Nephron progenitor cell (in vitro differentiated cells): ENCODE measurements around the gene IMPA2.

Source experiments
- DNase-seq: peaks from one replicate; pipeline ENCODE4 v3.0.0; 2021
- H3K27ac Mint-ChIP-seq: 2 replicates; pipeline ENCODE4 v1.8.0; 2021; ENCODE audit warnings: mild to moderate bottlenecking, moderate library complexity, mixed read lengths
- H3K27me3 Mint-ChIP-seq: 2 replicates; pipeline ENCODE4 v1.8.0; 2021; ENCODE audit warnings: mild to moderate bottlenecking, low read depth, mixed read lengths; ENCODE audit not compliant: poor library complexity
- H3K36me3 Mint-ChIP-seq: 2 replicates; pipeline ENCODE4 v1.8.0; 2021; ENCODE audit warnings: low read depth, mixed read lengths
- H3K4me1 Mint-ChIP-seq: 2 replicates; pipeline ENCODE4 v1.8.0; 2021; ENCODE audit warnings: mixed read lengths
- H3K4me3 Mint-ChIP-seq: 2 replicates; pipeline ENCODE4 v1.8.0; 2021; ENCODE audit warnings: mild to moderate bottlenecking, moderate library complexity, mixed read lengths
- H3K9me3 Mint-ChIP-seq: 2 replicates; pipeline ENCODE4 v1.8.0; 2021; ENCODE audit warnings: mild to moderate bottlenecking, moderate library complexity, mixed read lengths
- TF ChIP-seq, protein P1 (sequence below): fragments of 200-600 bp; sonication (generic); IDR thresholded peaks from 2 replicates; pipeline ENCODE4 v1.5.0; 2021; ENCODE audit warnings: antibody characterized with exemption

Gene IMPA2

DNA sequence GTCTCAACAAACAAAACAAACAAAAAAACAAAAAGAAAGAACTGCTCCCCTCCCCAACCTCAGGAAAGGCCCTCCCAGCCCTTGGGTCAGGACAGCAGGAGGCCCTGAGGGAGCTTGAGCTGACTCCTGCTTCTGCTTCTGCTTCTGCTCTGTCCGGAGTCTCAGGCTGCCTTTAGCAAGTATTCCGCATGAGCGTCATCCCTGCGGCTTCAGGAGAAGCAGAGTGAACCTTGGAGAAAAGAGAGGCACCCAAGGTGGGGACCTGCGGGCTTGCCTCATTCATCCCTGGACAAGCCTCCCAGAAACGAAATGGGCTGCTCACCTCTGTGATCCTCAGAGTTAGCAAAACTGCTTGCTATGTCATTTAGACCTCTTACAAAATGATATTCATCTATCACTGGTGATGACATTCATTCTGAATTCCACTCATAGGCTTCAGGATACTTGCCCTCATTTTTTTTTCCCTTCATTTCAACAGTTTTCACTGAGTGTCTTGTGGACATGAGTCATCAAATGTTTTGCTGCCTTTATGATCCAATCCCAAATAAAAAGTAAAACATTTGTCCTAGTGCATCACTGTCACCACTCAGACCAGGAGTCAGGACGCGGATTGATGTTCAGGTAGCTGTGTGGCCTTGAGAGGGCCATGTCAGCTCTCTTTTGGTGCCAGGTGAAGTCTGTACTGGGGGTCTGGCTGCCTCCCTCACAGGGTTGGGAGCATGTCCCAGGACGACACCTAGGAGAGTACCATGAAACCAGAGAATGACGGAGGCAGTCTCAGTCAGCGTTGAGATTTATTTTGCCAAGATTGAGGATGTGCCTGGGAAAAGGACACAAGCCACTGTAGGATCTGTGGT lies 51.7 kb downstream of the IMPA2 start:
- peak overlapping the region; percentile 94 for H3K27ac Mint-ChIP-seq
- H3K9me3 Mint-ChIP-seq, result no peaks in the 10 kb centered on the region
- H3K4me3 Mint-ChIP-seq, result peak overlapping the region; percentile 58
- H3K4me1 Mint-ChIP-seq, result peaks cover 64% of the 10 kb centered on the region
- TF ChIP-seq, protein P1, sequence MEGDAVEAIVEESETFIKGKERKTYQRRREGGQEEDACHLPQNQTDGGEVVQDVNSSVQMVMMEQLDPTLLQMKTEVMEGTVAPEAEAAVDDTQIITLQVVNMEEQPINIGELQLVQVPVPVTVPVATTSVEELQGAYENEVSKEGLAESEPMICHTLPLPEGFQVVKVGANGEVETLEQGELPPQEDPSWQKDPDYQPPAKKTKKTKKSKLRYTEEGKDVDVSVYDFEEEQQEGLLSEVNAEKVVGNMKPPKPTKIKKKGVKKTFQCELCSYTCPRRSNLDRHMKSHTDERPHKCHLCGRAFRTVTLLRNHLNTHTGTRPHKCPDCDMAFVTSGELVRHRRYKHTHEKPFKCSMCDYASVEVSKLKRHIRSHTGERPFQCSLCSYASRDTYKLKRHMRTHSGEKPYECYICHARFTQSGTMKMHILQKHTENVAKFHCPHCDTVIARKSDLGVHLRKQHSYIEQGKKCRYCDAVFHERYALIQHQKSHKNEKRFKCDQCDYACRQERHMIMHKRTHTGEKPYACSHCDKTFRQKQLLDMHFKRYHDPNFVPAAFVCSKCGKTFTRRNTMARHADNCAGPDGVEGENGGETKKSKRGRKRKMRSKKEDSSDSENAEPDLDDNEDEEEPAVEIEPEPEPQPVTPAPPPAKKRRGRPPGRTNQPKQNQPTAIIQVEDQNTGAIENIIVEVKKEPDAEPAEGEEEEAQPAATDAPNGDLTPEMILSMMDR, result no peak
- H3K27me3 Mint-ChIP-seq, result peaks cover 29% of the 10 kb centered on the region
- no peak for DNase-seq
- H3K36me3 Mint-ChIP-seq, result peaks cover 28% of the 10 kb centered on the region

DNA sequence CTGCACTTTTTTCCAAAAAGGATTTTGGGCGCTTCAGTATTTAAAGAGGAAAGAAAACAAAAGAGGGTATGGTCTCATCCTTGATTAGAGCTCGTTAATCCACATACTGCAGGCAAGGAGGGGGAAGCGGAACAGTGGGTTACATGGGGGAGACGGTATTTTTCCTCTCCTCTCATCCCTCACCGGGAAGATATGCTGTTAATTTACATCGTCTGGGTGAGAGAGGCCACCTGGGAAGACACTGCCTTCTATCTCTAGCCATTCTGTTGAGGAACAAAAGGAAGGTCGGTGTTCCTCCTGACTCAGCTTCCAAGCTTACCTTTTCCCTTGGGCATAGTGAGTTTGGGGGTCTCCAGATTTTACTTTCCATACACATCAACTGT lies 52.3 kb downstream of the IMPA2 start:
- TF ChIP-seq, protein P1, result no peak
- H3K4me1 Mint-ChIP-seq, result peaks cover 58% of the 10 kb centered on the region
- H3K27ac Mint-ChIP-seq, result peak overlapping the region; percentile 94
- H3K27me3 Mint-ChIP-seq, result peaks cover 34% of the 10 kb centered on the region
- H3K4me3 Mint-ChIP-seq, result peak overlapping the region; percentile 58
- no peak for DNase-seq
- no peaks in the 10 kb centered on the region for H3K9me3 Mint-ChIP-seq
- H3K36me3 Mint-ChIP-seq, result peaks cover 28% of the 10 kb centered on the region

DNA sequence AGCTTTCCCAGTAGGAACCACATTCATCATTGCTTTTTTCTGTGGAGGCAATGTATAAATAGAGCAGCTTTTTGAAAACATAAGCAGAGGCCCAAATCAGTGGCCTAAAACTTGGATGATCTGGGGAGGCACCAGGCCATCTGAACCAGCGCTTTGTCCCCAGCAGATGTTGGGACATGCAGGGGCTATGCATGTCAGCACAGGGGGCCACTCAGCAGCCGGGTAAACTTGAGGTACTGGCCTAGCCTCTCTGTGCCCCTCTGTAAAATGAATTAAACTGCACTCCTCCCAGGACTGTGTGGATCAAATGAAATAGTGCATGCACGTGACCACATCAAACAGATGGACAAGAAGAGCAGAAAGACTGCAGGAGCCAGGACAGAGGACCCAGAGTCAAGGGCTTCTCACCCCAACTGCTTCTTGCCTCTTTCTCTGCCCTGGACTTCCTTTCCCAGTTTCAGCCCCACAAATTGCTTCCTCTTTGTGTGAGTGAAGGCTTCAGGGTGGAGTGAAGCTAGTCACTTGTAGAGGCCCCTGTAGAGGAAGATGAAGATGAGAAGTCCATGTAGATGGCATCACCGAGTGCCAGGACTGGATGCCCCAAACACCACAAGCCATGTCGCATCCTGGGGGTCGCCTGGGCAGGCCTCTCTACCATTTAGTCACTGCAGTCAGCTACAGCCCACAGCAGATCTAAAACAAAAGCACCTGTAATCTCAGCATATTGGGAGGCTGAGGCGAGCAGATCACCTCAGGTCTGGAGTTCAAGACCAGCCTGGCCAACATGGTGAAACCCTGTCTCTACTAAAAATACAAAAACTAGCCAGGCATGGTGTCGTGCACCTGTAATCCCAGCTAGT lies 53.2 kb downstream of the IMPA2 start:
- H3K9me3 Mint-ChIP-seq, result no peaks in the 10 kb centered on the region
- peaks cover 37% of the 10 kb centered on the region for H3K27me3 Mint-ChIP-seq
- no peak overlapping the region for H3K4me3 Mint-ChIP-seq
- DNase-seq, result no peak
- peaks cover 28% of the 10 kb centered on the region for H3K36me3 Mint-ChIP-seq
- TF ChIP-seq, protein P1, result no peak
- H3K27ac Mint-ChIP-seq, result no peak overlapping the region
- peaks cover 52% of the 10 kb centered on the region for H3K4me1 Mint-ChIP-seq

DNA sequence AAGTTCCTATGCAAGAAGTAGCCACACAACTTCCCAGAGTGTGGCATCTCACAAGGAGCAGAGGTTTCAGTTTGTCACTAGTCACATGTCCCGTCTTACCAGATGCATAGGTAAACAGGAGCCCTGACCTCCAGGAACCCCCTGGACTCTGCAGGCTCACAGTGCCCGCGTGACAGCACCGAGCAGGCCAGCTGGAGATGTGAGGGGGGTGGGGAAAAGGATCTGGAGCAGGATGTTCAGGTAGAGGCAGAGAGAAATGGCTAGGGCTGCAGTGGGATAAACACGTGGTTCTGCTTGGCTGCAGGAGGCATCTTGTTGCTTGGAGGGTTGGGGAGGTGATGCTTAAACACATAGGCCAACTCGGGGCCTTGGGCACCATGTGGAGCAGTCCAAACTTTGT lies 54.2 kb downstream of the IMPA2 start:
- Mint-ChIP-seq H3K4me3 (no peak overlapping the region), H3K27me3 (peaks cover 37% of the 10 kb centered on the region), H3K27ac (peak overlapping the region; percentile 57), H3K4me1 (peaks cover 42% of the 10 kb centered on the region), H3K9me3 (no peaks in the 10 kb centered on the region), H3K36me3 (peaks cover 22% of the 10 kb centered on the region)
- no peak for DNase-seq
- TF ChIP-seq, protein P1, result no peak

DNA sequence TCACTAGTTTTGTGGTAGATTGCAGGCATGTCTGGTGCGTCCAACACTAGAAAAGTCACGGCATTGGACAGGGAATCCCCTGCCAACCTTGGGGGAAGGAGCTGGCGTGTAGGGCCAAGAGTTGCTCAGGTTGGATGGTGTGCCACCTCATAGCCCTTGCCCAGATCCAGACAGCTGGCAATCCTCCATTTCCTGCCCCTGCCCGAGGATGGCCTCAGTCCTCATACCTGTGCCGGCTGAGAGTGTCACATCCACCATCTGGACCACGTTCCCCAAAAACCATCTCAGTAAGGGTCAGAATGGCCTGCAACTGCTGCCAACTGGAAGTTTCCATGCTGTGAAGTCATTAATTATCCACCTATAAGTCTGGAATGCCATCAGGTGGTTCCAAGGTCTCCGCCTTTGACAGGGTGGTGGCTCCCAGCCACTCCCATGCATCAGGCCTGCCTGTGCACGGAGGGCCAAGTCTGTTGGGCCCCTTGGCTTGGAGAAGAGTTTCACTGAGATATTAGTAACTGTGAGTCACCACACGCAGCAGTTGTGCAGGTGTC lies 55.0 kb downstream of the IMPA2 start:
- H3K27ac Mint-ChIP-seq, result no peak overlapping the region
- peaks cover 17% of the 10 kb centered on the region for H3K36me3 Mint-ChIP-seq
- no peaks in the 10 kb centered on the region for H3K9me3 Mint-ChIP-seq
- TF ChIP-seq, protein P1, result no peak
- H3K4me3 Mint-ChIP-seq, result no peak overlapping the region
- no peak for DNase-seq
- H3K4me1 Mint-ChIP-seq, result peaks cover 34% of the 10 kb centered on the region
- H3K27me3 Mint-ChIP-seq, result peaks cover 42% of the 10 kb centered on the region
